GM19438 (cell line): ENCODE data around the gene DGCR6L.
"Not testable (repeated sequence)": the region's sequence is repeated elsewhere in the genome, so short reads cannot be mapped to it uniquely, and the experiment has no call there.

Experiments
- ATAC-seq: cut with Tn5 transposase; IDR thresholded peaks from one replicate; pipeline ENCODE4 v1.9.1; 2021; ENCODE audit warnings: low read depth; ENCODE audit not compliant: unreplicated experiment

The DGCR6L gene

DNA sequence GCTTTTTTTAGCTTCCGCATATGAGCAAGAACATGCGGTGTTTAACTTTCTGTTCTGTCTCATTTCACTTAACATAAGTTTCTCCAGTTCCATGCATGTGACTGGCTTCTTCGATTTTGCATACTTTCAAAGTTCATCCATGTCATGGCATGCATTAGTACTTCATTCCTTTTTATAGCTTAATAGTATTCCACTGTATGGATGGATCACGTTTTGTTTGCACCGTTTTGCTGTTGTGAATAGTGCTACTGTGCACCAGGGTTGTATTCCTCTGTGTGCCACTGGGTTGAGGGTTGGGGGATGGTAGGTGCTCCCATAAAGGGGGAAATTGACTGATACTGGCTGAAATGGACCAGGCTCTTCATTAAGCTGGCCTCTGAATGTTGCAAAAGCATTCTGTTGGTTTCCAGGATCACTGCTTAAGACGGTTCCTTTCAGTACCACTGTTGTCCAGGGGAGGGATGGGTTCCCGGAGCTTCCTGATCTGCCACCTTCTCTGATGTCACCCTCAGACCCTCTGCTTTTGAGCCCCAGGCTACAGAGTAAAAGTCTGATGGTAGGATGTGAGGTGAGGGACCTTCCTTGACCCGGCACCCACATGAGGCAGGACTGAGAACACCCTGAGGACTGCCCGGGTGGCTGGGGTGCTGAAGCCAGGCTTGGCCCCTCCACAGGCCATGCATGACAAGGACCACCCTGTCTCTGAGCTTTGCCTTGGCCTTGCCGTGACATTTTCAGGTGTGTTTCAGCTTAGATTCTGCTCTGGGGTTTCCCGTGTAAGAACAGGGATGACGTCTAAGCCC, 24.4 kb downstream of the DGCR6L start:
- ATAC-seq, result no peak

DNA sequence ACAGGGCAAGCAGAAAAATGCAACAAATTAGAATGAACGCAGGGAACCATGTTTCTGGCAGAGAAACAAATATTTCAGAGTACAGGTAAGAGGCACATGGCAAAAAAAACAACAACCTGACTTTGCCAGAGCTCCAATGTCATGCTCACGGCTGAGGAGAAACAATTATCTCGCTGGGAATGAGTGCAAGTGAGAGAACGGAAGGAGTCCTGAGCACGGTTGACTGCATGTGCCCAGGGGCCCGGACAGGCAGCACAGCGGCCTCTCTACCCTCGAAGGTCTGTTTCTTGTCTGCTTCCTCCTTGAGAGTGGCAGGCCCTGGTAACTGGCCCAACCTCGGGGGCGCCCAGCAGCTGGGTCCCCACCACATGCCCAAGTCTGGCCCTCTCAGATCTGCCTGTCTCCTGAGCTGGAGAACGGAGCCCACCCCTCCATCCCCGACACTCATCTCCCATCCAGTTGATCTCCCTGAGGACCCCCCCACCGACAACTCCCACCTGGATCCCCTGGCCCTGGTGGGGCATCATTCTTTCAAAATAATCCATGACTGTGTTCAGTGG, 27.1 kb downstream of the DGCR6L start:
- ATAC-seq, result no peak

DNA sequence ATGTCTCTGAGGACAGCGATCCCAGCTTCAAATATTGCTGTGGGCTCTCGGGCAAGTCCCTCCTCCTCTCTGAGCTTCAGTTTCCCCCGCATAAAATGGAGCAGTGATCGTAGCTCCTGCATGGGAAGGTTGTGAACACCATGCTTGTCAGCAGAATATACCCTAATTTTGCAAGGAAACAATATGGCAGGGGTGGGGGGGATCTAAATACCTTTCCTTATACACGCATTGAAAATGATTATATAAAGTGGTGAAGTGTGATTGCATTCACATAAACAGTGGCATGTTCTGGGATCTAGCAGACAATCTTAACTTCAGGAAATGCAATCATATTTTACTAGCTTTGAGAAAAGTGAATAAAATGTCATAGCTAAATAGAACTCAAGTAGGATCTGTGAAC, 27.8 kb downstream of the DGCR6L start:
- ATAC-seq, result no peak

DNA sequence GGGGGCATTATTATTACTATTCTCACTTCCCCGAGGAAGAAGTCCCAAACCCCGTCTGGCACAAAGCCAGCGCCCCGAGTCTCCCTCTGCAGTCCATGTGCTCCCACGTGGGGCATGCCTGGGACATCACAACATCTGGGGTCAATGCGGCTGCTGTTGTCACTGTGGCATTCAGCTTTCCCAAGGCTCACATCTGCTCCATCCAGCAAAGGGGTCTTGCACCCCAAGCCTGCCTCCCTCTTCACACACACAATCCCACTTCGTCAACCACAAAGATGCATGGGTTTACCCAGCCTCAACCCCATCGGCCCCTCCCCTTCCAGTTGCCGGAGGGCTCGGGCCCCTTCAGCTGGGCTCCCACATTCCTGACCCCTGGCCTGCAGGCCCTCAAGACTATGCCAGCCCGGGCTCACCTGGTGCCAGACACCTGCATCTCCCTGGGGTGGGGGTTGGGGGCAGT, 28.2 kb downstream of the DGCR6L start:
- no peak for ATAC-seq

DNA sequence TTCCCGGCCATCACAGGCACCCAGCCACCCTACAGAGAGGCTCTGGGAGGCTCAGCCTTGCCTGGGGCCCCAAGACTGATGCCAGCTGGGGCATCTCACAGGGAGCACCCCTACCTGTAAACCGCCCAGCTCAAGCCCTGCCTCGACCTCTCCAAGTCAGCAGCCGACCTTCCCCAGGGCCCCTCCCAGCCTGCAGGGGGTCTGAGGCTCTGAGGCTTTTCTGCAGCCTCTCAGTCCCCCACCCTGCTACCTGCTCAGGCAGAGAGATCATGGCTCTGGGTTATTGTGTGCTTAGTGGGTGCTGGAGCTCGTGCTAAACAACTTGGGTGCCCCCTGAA, 28.6 kb downstream of the DGCR6L start:
- ATAC-seq, result no peak

DNA sequence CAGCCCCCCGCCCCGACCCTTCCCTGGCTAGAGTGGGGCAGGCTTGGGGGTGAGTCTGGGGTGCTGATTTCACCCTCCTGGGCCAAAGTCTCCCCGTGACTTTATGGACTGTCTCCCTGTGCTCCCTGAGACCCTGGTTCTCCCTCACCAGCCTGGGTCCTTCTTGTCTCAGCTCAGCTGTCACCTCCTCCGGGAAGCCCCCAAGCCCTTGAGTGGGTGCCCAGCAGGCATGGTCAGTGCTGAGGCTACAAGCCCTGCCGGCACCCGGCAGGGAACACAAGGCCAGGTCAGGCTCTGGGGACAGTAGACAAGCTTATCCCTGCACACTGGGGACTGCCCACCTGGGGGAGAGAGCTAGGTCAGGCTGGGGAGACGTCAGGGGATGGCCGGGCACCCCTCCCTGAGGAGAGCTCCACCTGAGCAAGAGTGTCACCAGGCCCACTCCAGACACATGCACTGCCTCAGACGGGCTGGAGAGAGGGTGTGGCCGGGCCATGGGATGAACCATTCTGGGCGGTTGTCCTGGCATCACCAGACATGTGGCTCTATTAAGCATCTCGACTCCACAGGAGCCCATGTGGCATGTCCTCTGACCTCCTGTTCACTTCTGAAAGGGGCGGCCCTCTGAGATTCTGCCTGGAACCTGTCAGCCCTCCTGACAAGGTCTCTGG, 29.1 kb downstream of the DGCR6L start:
- ATAC-seq, result no peak

DNA sequence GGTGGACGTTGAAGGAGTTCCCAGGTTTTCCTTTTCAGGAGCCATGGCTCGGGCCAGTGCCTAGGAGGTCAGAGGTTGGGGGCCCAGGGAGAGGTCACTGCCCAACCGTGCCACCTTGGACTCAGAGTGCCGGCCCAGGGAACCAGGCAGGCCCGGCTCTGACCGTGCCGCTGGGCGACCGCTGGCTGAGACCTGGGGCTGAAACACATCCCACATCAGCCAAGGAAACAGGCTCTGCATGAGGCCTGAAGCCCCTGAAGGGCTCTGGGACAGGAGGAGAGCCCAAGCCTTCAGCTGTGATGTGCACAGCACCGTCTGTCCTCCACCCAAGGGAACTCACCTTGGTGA, 29.8 kb downstream of the DGCR6L start:
- ATAC-seq, result no peak

DNA sequence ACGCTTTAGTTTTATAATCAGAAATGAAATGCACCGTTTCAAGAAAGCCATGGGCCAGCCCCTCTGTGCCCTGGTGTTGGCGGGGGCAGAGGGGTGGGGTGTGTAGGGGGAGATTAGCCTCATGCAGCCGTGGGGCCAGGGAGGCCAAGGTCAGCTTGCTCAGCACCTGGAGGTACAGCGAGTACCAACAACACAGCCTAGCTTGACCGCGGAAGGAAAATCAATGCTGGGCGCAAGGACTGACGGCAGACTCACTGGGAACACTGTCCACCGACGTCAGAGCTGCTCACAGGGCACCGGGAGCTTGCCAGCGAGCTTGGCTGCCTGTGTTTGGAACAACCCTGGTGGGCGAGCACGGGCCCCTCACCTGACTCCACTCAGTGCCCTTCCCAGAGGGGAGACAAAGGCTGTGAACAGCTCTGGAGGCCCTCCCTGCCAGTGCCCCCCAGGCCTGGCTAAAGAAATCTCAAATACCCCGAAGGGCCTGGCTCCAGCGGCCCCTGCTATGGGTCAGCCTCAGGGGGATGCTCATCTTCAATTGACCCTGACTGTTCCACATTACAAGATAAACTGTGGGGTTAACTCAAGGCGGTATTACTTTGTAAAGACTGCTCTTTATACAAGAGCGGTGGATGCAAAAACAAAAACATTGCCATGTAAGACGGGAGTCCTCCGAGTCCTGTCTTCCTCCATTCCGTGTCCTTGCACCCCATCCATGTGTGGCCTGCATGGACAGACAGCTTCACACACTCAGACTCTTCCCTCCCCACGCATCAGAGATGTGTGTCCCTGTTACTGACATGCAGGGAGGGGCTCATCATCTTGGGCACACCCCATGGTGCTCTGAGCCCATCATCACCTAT, 30.4 kb downstream of the DGCR6L start:
- ATAC-seq, result not testable (repeated sequence)

DNA sequence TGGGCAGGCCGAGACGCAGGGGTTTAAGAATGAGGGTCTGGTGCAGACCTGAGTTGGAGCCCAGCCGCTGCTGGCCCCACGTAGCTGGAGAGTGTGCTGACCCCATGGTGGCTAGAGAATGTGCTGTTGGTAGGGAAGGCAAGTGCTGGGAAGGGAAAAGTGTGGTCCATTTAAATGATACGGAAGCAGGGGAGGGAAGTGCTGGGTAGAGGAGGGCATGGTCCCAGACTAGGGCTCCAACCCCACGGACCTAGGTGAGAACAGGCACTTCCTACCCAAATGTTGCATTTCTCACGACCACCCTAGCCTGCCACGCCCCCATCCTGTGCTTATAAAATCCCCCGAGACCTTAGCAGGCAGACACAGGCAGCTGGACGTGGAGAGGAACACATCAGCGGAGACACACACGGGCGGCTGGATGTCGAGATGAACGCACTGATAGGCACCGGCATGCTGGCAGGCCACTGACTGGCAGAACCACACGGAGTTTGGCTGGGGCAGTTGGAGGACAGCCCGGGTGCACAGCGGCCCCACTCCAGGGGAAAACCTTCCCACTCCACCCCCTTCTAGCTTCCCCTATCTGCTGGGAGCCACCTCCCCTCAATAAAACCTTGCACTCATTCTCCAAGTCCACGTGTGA, 33.0 kb downstream of the DGCR6L start:
- not testable (repeated sequence) for ATAC-seq

DNA sequence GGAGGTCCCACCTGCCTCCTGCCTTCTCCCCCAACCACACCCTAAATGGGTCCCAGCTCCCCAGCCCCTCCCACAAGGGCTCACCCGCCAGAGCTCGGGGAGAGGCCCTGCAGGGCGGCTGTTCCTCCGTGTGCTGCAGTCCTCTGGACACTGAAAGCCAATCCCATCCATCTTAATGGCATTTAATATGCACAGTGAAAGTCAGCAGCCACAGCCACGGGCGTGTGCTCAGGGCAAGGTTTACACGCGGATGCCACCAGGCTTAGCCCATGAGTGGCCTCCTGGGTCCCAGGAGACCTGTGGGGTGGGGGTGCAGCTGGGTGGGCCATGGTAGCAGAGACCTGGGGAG, 33.6 kb downstream of the DGCR6L start:
- ATAC-seq, result not testable (repeated sequence)

DNA sequence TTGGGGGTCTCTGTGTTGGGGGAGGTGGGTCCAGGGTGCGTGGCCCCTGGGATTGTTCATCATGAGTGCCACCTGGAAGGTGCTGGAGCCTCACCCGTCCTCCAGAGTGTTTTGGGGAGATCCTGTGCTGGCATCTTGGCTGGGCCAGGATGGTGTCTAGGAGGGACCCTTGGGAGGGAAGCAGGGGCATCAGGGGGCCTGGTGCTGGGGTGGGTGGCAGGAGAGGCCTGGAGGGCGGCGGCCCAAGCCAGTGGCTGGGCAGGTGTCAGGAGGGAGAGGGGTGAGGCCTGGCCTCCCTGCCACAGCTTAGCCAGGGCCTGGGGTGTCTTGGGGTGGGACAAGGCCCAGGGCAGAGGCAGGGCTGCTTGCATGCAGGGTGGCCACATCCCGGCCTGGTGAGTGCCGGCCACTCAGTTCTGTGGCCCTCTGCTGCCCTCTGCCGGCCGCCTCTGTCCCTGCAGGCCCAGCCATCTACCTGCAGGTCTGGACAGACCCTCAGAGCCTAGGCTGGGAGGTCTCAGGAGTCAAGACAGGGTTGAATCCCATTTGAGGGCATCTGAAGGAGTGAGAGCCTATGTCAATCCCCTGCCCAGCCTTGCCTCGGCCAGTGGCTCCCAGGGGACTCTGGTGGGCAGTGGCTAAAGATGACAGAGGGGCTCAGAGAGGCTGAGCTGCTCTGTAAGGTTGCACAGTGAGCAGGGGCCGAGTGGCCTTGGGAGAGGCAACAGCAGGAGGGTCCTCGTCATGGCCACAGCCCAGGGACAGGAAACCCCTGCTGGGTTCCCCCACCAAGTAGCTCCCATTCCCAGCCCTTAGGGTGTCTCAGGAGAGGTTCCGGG, 34.2 kb downstream of the DGCR6L start:
- ATAC-seq, result not testable (repeated sequence)

DNA sequence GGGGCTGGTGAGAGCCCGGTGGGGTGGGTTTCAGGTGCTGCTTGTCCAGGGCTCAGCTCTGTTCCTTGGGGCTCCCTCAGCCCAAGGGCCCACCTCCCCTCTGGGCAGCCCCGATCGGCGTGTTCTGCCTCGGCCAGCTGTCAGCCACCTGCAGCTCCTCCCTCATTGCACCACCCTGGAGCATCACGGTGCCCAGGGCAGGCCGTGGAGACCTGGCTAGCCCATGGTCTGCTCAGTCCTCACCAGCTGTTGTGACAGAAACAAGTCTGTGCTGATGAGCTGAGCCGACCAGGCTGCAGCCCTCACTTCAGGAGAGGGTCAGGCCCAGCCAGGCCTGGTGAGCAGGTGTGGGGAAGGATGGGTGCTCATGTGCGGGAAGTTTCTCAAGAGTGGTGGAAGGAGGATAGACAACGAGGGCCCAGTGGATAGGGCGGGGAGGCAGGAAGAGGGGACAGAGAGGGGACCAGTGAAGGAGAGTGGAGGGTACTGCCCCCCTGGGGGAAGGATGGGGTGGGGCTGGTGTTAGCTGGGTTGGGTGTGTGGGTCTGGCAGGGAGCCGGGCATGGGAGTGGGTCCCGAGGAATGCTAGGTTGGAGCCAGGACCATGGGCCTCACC, 35.3 kb downstream of the DGCR6L start:
- no peak for ATAC-seq

DNA sequence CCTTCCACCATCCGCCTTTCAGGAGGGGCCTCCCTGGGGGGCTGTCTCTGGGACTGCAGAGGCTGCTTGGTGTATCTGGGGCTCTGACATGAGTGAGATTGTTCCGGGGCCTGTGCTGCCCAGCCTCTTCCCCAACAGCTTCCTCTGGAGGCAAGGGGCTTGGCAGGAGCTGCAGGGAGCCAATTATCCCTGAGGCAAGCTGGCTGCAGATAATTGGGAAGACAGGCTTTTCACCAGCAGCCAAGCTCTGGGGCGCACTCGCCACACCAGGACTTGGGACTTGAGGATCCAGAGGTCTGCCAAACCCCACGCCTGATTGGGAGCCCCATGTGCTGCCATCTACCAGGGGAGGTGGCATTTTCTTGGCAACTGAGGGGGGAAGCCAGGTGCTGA, 36.2 kb downstream of the DGCR6L start:
- ATAC-seq, result no peak

DNA sequence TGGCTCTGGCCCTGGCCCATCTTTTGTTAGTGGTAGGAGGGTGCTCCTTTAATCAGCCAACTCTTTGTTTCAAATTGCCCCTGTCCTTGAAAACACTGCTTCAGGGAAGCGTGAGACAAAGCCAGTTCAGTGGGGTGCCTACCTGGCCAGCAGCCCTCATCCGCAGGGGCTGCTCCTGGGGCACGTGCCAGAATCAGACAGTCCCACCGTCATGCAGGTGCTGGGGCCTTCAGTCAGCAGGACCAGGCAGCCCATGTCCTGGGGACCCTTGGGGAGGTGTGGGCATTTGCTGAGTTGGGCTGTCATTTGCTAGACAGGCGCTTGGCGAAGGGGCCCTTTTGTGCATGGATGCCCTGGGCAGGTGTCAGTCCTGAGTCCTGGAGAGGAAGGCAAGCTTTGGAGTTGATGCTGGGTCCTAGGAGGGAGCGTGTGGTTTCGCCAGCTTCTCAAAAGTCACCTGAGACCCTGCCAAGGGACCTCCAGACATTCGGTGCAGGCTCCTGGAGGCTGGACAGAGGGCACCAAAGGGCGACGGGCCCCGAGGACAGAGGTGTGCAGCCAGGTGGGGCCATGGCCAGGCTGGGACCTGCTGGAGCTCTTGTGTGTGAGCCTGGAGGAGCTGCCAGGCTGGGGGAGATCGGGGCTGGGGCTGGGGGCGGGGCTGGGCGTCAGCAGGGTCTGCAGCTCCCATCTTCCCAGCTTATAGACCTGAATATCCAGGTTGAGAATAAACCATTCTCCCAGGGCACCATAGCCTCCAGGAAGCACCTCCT, 36.8 kb downstream of the DGCR6L start:
- no peak for ATAC-seq

DNA sequence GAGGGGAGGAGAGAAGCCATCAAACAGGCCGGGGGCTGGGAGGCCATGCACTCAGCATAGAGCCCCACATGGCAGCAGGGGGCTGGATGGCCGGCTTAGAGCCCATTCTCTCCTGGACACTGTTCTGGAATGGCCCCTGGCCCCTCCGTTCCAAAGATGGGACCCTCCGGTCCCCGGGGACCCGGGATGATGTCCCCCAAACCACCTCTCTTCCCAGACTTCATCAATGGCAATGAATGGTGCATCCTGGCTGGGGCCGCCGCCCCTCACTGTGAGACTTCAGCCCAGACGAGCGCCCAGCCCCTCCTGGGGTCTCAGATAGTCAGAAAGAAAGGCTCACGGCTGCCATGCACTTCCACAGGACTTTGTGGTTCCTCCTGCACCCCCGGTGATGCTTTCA, 38.0 kb downstream of the DGCR6L start:
- no peak for ATAC-seq

DNA sequence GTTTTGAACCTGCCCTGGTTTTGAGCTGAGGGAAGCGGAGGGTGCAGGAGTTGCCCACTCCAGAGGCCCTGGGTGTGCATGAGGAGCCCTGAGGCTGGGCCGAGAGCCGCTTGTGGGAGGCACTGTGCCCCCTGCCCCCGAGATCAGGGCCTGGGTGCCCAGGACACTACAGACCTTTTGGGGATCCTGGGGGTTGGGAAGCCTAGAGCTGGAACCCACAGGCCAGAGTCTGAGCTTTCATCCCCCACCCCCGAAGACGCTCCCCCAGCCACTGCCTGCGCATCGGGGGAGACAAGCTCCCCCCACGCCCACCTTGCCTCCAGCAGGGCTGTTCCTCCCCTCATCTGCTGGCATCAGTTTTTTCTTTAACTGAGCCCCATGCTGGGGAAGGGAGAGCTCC, 38.4 kb downstream of the DGCR6L start:
- ATAC-seq, result not testable (repeated sequence)

DNA sequence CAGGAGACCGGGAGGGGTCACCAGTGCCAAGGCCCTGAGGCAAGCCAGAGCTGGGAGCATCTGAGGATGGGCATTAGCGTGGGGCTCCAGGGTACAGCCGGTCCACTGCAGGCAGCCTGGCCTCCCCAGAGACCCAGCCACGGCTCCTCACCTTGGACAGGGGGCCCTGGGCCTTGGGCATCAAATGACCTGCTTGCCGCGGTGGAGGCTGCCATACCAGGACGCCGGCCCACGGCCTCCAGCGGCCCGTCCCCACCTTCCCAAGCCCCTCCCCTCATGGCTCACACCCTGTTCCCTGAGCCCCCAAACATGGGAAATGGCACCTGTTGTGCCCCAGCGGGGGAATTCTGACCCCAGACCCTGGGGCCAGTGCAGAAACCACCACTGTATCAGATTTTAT, 39.0 kb downstream of the DGCR6L start:
- ATAC-seq, result no peak

DNA sequence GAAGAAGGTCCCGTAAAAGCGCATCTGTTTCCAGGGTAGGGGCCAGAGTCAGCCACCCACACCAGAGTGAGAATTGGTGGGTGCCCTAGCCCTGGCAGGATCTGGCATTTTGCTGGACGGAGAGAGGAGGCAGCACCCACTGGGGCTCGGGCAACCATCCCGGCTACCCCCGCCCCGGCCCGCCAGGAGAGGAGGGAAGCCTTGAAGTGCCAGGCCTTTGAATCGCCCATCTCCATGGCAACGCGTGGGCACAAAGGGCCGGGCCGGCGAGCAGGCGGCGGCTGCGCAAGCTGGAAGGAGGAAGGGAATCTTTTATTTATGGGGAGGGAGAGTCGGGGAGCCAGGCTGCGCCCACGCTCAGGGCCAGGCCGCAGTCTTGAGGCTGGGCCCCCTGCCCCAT, 39.7 kb downstream of the DGCR6L start:
- ATAC-seq, result not testable (repeated sequence)
